ENCODE results near the gene LECT2.
A peak's percentile ranks its signal among the peaks of the same experiment; 100 is the strongest.

The LECT2 gene

GRCh38 chr5:135955525-135955924 lies 742 bp upstream of the LECT2 start:
- H3K27ac ChIP-seq: no peak overlapping the region

GRCh38 chr5:135953850-135954249 lies 933 bp downstream of the LECT2 start:
- Histone ChIP-seq H3K9ac (ENCODE audit: insufficient read length) (no peak overlapping the region), H3K36me3 (ENCODE audit: insufficient read depth, low read length) (no peaks in the 10 kb centered on the region), H3K9me3 (ENCODE audit: low read depth, low read length) (no peaks in the 10 kb centered on the region), H3K4me3 (no peak overlapping the region), H3K27ac (no peak overlapping the region)
- no peak for DNase-seq (ENCODE audit: low read depth, low spot score)
- TF ChIP-seq POLR2AphosphoS5 (IDR thresholded peaks at IDR 0.05; ENCODE audit: borderline replicate concordance, low read depth, low read length): no peak
- TF ChIP-seq EZH2 (IDR thresholded peaks at IDR 0.05): no peak
- TF ChIP-seq FOXP2 (optimal IDR thresholded peaks at IDR 0.05; ENCODE audit: control extremely low read depth, extremely low read length, insufficient read depth): no peak

More at GRCh38 chr5:135955525-135955924, 742 bp upstream of the LECT2 start:
- no peaks in the 10 kb centered on the region for H3K9me3 ChIP-seq (ENCODE audit: low read depth, low read length)
- DNase-seq (ENCODE audit: low read depth, low spot score): no peak
- H3K9ac ChIP-seq (ENCODE audit: insufficient read length): no peak overlapping the region
- TF ChIP-seq FOXP2 (optimal IDR thresholded peaks at IDR 0.05; ENCODE audit: control extremely low read depth, extremely low read length, insufficient read depth) (no peak), EZH2 (IDR thresholded peaks at IDR 0.05) (no peak), POLR2AphosphoS5 (IDR thresholded peaks at IDR 0.05; ENCODE audit: borderline replicate concordance, low read depth, low read length) (no peak)
- H3K36me3 ChIP-seq (ENCODE audit: insufficient read depth, low read length): no peaks in the 10 kb centered on the region
- no peak overlapping the region for H3K4me3 ChIP-seq

- H3K36me3 ChIP-seq (ENCODE audit: insufficient read depth, low read length): no peaks in the 10 kb centered on the region
- H3K9me3 ChIP-seq (ENCODE audit: low read depth, low read length): no peaks in the 10 kb centered on the region
- no peak for DNase-seq (ENCODE audit: low read depth, low spot score)
- H3K27ac ChIP-seq: no peak overlapping the region
- no peak overlapping the region for H3K4me3 ChIP-seq
- no peak overlapping the region for H3K9ac ChIP-seq (ENCODE audit: insufficient read length)
- no peak for TF ChIP-seq EZH2 (IDR thresholded peaks at IDR 0.05)
- no peak for TF ChIP-seq POLR2AphosphoS5 (IDR thresholded peaks at IDR 0.05; ENCODE audit: borderline replicate concordance, low read depth, low read length)
- no peak for TF ChIP-seq FOXP2 (optimal IDR thresholded peaks at IDR 0.05; ENCODE audit: control extremely low read depth, extremely low read length, insufficient read depth)
Measured at GRCh38 chr5:135952683-135953082, 2.1 kb downstream of the LECT2 start.

GRCh38 chr5:135951807-135952206 lies 3.0 kb downstream of the LECT2 start:
- no peaks in the 10 kb centered on the region for H3K9me3 ChIP-seq (ENCODE audit: low read depth, low read length)
- H3K36me3 ChIP-seq (ENCODE audit: insufficient read depth, low read length): no peaks in the 10 kb centered on the region
- DNase-seq (ENCODE audit: low read depth, low spot score): no peak
- no peak overlapping the region for H3K9ac ChIP-seq (ENCODE audit: insufficient read length)
- H3K4me3 ChIP-seq: no peak overlapping the region
- no peak overlapping the region for H3K27ac ChIP-seq
- TF ChIP-seq FOXP2 (optimal IDR thresholded peaks at IDR 0.05; ENCODE audit: control extremely low read depth, extremely low read length, insufficient read depth) (no peak), EZH2 (IDR thresholded peaks at IDR 0.05) (no peak), POLR2AphosphoS5 (IDR thresholded peaks at IDR 0.05; ENCODE audit: borderline replicate concordance, low read depth, low read length) (no peak)

- no peak overlapping the region for H3K9ac ChIP-seq (ENCODE audit: insufficient read length)
- H3K9me3 ChIP-seq (ENCODE audit: low read depth, low read length): no peaks in the 10 kb centered on the region
- no peak overlapping the region for H3K27ac ChIP-seq
- no peak for DNase-seq (ENCODE audit: low read depth, low spot score)
- no peaks in the 10 kb centered on the region for H3K36me3 ChIP-seq (ENCODE audit: insufficient read depth, low read length)
- TF ChIP-seq EZH2 (IDR thresholded peaks at IDR 0.05): no peak
- TF ChIP-seq POLR2AphosphoS5 (IDR thresholded peaks at IDR 0.05; ENCODE audit: borderline replicate concordance, low read depth, low read length): no peak
- TF ChIP-seq FOXP2 (optimal IDR thresholded peaks at IDR 0.05; ENCODE audit: control extremely low read depth, extremely low read length, insufficient read depth): no peak
- no peak overlapping the region for H3K4me3 ChIP-seq
Measured at GRCh38 chr5:135951257-135951656, 3.5 kb downstream of the LECT2 start.

GRCh38 chr5:135950611-135951010 lies 4.2 kb downstream of the LECT2 start:
- no peak for DNase-seq (ENCODE audit: low read depth, low spot score)
- TF ChIP-seq POLR2AphosphoS5 (IDR thresholded peaks at IDR 0.05; ENCODE audit: borderline replicate concordance, low read depth, low read length): no peak
- no peak for TF ChIP-seq EZH2 (IDR thresholded peaks at IDR 0.05)
- no peak for TF ChIP-seq FOXP2 (optimal IDR thresholded peaks at IDR 0.05; ENCODE audit: control extremely low read depth, extremely low read length, insufficient read depth)
- Histone ChIP-seq H3K9ac (ENCODE audit: insufficient read length) (no peak overlapping the region), H3K36me3 (ENCODE audit: insufficient read depth, low read length) (no peaks in the 10 kb centered on the region), H3K4me3 (no peak overlapping the region), H3K27ac (no peak overlapping the region), H3K9me3 (ENCODE audit: low read depth, low read length) (no peaks in the 10 kb centered on the region)

- no peak overlapping the region for H3K9ac ChIP-seq (ENCODE audit: insufficient read length)
- H3K27ac ChIP-seq: no peak overlapping the region
- no peak overlapping the region for H3K4me3 ChIP-seq
- H3K9me3 ChIP-seq (ENCODE audit: low read depth, low read length): no peaks in the 10 kb centered on the region
- H3K36me3 ChIP-seq (ENCODE audit: insufficient read depth, low read length): no peaks in the 10 kb centered on the region
- peak; percentile 66 for DNase-seq (ENCODE audit: low read depth, low spot score)
- TF ChIP-seq FOXP2 (optimal IDR thresholded peaks at IDR 0.05; ENCODE audit: control extremely low read depth, extremely low read length, insufficient read depth): no peak
- no peak for TF ChIP-seq POLR2AphosphoS5 (IDR thresholded peaks at IDR 0.05; ENCODE audit: borderline replicate concordance, low read depth, low read length)
- no peak for TF ChIP-seq EZH2 (IDR thresholded peaks at IDR 0.05)
Measured at GRCh38 chr5:135944967-135945560, 9.7 kb downstream of the LECT2 start.

- Histone ChIP-seq H3K27ac (no peak overlapping the region), H3K9me3 (ENCODE audit: low read depth, low read length) (no peaks in the 10 kb centered on the region), H3K36me3 (ENCODE audit: insufficient read depth, low read length) (no peaks in the 10 kb centered on the region), H3K4me3 (no peak overlapping the region), H3K9ac (ENCODE audit: insufficient read length) (no peak overlapping the region)
- TF ChIP-seq FOXP2 (optimal IDR thresholded peaks at IDR 0.05; ENCODE audit: control extremely low read depth, extremely low read length, insufficient read depth) (no peak), EZH2 (IDR thresholded peaks at IDR 0.05) (no peak), POLR2AphosphoS5 (IDR thresholded peaks at IDR 0.05; ENCODE audit: borderline replicate concordance, low read depth, low read length) (no peak)
- DNase-seq (ENCODE audit: low read depth, low spot score): no peak
Measured at GRCh38 chr5:135944564-135944963, 10.2 kb downstream of the LECT2 start.
